Calu3 (cell line): ENCODE measurements around the gene CHMP4A. TPM values are rescaled to one million over a fixed set of nuclear protein-coding genes. Genes with fewer than 3 reads are reported as not detected.

Experiments used
- BruUV-seq: library from RNA; stranded (reverse); fragments of 400-500 nt; replicated peaks from 2 replicates; lab custom pipeline; 2021; lab: Mats Ljungman, UMichigan
- CTCF ChIA-PET: fragments of 300-600 bp; sonication (Branson Sonifier 250); formaldehyde crosslinking; loops from one replicate; lab custom pipeline; 2022; ENCODE audit warnings: antibody characterized with exemption; lab: Charles Lee
- DNase-seq: peaks from one replicate; pipeline ENCODE4 v3.0.0; 2022
- H3K27ac Mint-ChIP-seq: one replicate; pipeline ENCODE4 v1.8.0; 2022; ENCODE audit warnings: mixed read lengths; ENCODE audit not compliant: unreplicated experiment
- H3K27me3 Mint-ChIP-seq: one replicate; pipeline ENCODE4 v1.8.0; 2022; ENCODE audit warnings: mixed read lengths; ENCODE audit not compliant: unreplicated experiment
- H3K36me3 Mint-ChIP-seq: one replicate; pipeline ENCODE4 v1.8.0; 2022; ENCODE audit warnings: mild to moderate bottlenecking, moderate library complexity, mixed read lengths; ENCODE audit not compliant: insufficient read depth, unreplicated experiment
- H3K4me1 Mint-ChIP-seq: one replicate; pipeline ENCODE4 v1.8.0; 2022; ENCODE audit warnings: mild to moderate bottlenecking, low read depth, mixed read lengths; ENCODE audit not compliant: unreplicated experiment
- H3K4me3 Mint-ChIP-seq: one replicate; pipeline ENCODE4 v1.8.0; 2022; ENCODE audit warnings: mild to moderate bottlenecking, low read depth, moderate library complexity, mixed read lengths; ENCODE audit not compliant: unreplicated experiment
- H3K9me3 Mint-ChIP-seq: one replicate; pipeline ENCODE4 v1.8.0; 2022; ENCODE audit warnings: low read depth, mixed read lengths; ENCODE audit not compliant: unreplicated experiment
- CTCF ChIP-seq: fragments of 200-600 bp; IDR thresholded peaks from one replicate; pipeline ENCODE4 v1.8.0; 2022; ENCODE audit warnings: antibody characterized with exemption; ENCODE audit not compliant: unreplicated experiment
- intact Hi-C: fragments of 100-400 bp; cut with micrococcal nuclease; formaldehyde crosslinking; loops from one replicate; pipeline ENCODE4 v1.10.0; 2022; ENCODE audit not compliant: unreplicated experiment
- total RNA-seq: library from RNA; stranded (reverse); gene quantifications from 2 replicates; pipeline ENCODE4 v1.2.3, GENCODE V29; 2022

CHMP4A gene
- total RNA-seq, 1 experiment from 2014 or later, result 53.2 TPM

DNA sequence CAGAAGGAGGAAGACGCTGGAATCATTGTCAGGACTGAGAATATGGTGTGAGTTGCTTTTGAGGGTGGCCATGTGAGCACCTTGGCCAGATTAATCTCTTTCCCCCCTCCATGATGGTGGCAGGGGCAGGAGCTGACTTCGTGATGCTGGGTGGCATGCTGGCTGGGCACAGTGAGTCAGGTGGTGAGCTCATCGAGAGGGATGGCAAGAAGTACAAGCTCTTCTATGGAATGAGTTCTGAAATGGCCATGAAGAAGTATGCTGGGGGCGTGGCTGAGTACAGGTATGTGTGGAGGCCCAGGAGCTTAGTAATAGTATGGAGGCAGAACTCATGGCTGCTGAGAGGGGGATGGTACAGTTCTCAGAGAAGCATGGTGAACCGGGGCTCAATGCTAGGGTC lies 24.8 kb upstream of the CHMP4A start:
- CTCF ChIA-PET, result interaction anchor here (0.8 to 1.6 kb wide), 3 partner anchors 9 to 70 kb away, joined by 3 to 4 read pairs (median 4); partner anchors contain the start of gene MDP1
- intact Hi-C loops, result no loop called here
- peaks cover 57% of the 10 kb centered on the region for H3K36me3 Mint-ChIP-seq
- H3K4me3 Mint-ChIP-seq, result no peak overlapping the region
- H3K27me3 Mint-ChIP-seq, result no peaks in the 10 kb centered on the region
- BruUV-seq, result no TSS peak
- DNase-seq, result peak; percentile 13
- no peak for TF ChIP-seq CTCF
- H3K9me3 Mint-ChIP-seq, result no peaks in the 10 kb centered on the region
- H3K4me1 Mint-ChIP-seq, result peaks cover 24% of the 10 kb centered on the region
- H3K27ac Mint-ChIP-seq, result no peak overlapping the region

DNA sequence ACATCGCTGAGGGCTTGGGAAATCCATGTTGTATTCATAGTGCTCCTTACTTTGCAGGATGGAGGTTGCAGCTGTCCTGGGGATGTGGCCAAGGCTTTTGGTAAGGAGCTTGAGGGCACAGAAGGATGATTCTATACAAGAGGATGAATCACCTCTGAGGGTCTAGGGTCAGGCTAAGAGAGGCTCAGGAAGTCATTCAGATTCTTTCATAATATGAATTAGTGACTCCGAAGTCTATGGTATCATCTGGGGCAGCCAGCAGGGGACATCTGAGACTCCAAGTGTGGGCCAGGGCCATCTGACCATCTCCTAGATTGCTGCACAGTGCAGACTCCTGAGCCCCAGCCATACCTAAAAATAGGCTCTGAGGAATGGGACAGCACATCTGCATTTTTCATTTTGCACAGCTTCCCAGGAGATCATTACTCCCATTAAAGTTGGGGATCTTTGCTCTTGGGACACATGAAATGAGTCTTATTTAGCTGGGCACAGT lies 24.2 kb upstream of the CHMP4A start:
- no TSS peak for BruUV-seq
- no peaks in the 10 kb centered on the region for H3K27me3 Mint-ChIP-seq
- H3K9me3 Mint-ChIP-seq, result no peaks in the 10 kb centered on the region
- H3K4me3 Mint-ChIP-seq, result no peak overlapping the region
- H3K36me3 Mint-ChIP-seq, result peaks cover 57% of the 10 kb centered on the region
- no peak for TF ChIP-seq CTCF
- intact Hi-C loops, result no loop called here
- peak overlapping the region; percentile 23 for H3K27ac Mint-ChIP-seq
- DNase-seq, result no peak
- H3K4me1 Mint-ChIP-seq, result peaks cover 24% of the 10 kb centered on the region
- CTCF ChIA-PET, result interaction anchor here (0.9 to 1.6 kb wide), 3 partner anchors 14 to 71 kb away, joined by 3 to 4 read pairs (median 4); partner anchors contain the start of gene MDP1

DNA sequence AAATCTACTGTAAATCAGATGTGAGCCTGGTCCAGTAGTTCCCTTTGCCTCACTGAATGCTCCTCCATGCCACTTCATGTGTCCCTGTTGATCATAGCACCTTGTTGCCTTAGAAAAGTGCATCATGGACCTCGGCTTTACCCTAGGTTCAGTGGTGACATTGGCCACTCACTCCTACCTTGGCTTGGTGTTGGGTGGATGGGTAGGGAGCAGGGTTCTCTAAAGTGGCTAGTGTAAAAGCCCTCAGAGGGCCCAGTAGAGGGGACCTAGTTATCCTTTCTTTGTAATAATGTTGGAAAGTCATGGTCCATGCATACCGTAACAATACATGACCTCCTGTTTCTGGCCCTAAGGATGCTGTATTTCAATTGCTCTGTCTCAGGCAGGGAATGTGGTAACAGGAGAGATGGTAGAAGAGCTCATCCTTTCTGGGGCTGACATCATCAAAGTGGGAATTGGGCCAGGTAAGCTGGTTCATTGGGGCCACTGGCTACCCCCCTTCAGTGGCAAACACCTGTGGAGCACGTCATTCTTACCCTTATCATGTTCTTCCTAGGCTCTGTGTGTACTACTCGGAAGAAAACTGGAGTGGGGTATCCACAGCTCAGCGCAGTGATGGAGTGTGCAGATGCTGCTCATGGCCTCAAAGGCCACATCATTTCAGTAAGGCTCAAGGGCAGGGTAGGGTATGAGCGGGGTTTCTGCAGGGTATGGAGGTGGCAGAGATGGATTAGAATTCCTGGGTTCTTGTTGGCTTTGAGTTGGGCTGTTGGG lies 23.6 kb upstream of the CHMP4A start:
- no peak for DNase-seq
- Mint-ChIP-seq H3K9me3 (no peaks in the 10 kb centered on the region), H3K4me1 (peaks cover 24% of the 10 kb centered on the region), H3K4me3 (no peak overlapping the region), H3K27ac (peak overlapping the region; percentile 23), H3K27me3 (no peaks in the 10 kb centered on the region), H3K36me3 (peaks cover 57% of the 10 kb centered on the region)
- intact Hi-C loops, result no loop called here
- CTCF ChIA-PET, result interaction anchor here (0.9 to 1.6 kb wide), 3 partner anchors 13 to 72 kb away, joined by 3 to 4 read pairs (median 4); partner anchors contain the start of gene MDP1
- no peak for TF ChIP-seq CTCF
- no TSS peak for BruUV-seq

DNA sequence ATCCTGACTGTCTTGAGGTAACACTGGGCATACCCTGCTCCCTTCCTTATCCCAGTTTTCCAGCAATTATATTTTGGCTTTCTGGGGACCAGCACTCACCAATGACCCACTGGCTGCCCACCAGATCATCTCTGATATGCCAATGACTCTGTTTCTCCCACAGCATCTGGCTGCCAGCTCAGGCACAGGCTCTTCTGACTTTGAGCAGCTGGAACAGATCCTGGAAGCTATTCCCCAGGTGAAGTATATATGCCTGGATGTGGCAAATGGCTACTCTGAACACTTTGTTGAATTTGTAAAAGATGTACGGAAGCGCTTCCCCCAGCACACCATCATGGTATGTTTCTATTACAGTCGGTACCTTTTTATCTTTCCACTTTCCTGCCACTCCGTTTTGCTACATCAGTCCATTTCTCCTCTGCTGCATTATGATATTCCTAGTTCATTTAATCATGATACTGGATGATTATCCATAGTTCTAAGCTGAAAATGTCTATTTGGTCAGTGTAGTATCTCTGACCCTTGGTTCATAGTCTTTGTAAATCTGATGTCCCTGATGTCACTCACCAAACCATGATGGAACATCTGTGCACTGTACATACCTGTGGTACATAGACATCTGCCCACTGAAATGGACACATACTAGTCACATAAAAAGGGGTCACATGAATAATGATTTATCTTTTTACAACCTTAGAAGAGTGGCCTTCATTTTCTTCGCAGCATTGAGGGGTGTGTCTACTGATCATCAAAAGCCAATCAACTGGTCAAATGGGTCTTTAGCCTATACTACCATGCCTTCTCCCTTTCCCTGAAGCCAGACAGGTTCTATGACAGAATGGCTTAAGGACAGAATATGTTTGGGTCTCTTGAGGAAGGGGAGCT lies 22.8 kb upstream of the CHMP4A start:
- Mint-ChIP-seq H3K4me1 (peaks cover 24% of the 10 kb centered on the region), H3K9me3 (no peaks in the 10 kb centered on the region), H3K27me3 (no peaks in the 10 kb centered on the region), H3K36me3 (peaks cover 59% of the 10 kb centered on the region), H3K4me3 (no peak overlapping the region), H3K27ac (no peak overlapping the region)
- CTCF ChIA-PET, result no interaction called here
- intact Hi-C loops, result no loop called here
- BruUV-seq, result no TSS peak
- DNase-seq, result no peak
- no peak for TF ChIP-seq CTCF
